K562 (cell line): Measurements from ENCODE around the gene SSU72.

Source experiments
- MTA3 ChIP-seq: fragments of 450-650 bp; formaldehyde crosslinking; IDR thresholded peaks from 2 replicates; pipeline ENCODE4 v1.6.1; 2017; ENCODE audit warnings: mild to moderate bottlenecking, borderline replicate concordance
- TCF7L2 ChIP-seq: fragments of 150-350 bp; IDR thresholded peaks from 2 replicates; pipeline ENCODE4 v1.6.1; 2016; ENCODE audit warnings: low read depth, mild to moderate bottlenecking, low read length, moderate library complexity
- ZNF282 ChIP-seq: sonication (generic); formaldehyde crosslinking; IDR thresholded peaks from 2 replicates; pipeline ENCODE4 v1.8.1; 2023; ENCODE audit warnings: missing genetic modification reagents
- TF ChIP-seq, protein P1 (sequence below), 3 experiments: IDR thresholded peaks in 2 of 3; conservative IDR thresholded peaks in 1 of 3; 2 replicates each; pipeline ENCODE4 v1.5.1; 2011 to 2012; ENCODE audit warnings: low read length in 3 of 3, mild to moderate bottlenecking in 3 of 3, control low read depth in 2 of 3, improper control_type of control experiment in 1 of 3, inconsistent platforms in 1 of 3, low read depth in 1 of 3, mixed read lengths in 1 of 3, moderate library complexity in 1 of 3; ENCODE audit not compliant: insufficient read depth in 2 of 3

DNA sequence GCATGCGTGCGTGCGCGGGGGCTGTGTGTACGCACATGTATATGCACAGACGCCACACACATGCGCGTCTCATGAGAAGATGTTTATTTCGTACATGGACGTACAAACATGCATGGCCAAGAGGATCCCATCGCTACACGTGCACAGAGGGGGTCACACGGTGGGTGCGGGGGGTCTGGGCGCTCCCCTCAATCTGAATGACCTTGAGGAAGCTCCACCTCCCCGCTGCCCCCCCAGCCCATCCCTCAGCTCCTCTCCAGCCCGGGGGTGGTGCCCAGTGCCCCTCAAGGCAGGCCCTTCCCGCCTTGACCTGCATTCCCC lies 35.7 kb downstream of the SSU72 start:
- no peak for TF ChIP-seq ZNF282 (CRISPR knock-in tag)
- TF ChIP-seq, protein P1, sequence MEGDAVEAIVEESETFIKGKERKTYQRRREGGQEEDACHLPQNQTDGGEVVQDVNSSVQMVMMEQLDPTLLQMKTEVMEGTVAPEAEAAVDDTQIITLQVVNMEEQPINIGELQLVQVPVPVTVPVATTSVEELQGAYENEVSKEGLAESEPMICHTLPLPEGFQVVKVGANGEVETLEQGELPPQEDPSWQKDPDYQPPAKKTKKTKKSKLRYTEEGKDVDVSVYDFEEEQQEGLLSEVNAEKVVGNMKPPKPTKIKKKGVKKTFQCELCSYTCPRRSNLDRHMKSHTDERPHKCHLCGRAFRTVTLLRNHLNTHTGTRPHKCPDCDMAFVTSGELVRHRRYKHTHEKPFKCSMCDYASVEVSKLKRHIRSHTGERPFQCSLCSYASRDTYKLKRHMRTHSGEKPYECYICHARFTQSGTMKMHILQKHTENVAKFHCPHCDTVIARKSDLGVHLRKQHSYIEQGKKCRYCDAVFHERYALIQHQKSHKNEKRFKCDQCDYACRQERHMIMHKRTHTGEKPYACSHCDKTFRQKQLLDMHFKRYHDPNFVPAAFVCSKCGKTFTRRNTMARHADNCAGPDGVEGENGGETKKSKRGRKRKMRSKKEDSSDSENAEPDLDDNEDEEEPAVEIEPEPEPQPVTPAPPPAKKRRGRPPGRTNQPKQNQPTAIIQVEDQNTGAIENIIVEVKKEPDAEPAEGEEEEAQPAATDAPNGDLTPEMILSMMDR (IDR thresholded peaks at IDR 0.05 in 2 of 3, conservative IDR thresholded peaks at IDR 0.05 in 1 of 3; ENCODE audit: insufficient read depth in 2 of 3, low read depth in 1 of 3, low read length in 3 of 3) = no peak
- no peak for TF ChIP-seq TCF7L2
- TF ChIP-seq MTA3 = no peak
